Smooth muscle cell (in vitro differentiated cells): ENCODE data around the gene ZNF358. TPM values are rescaled to one million over a fixed set of nuclear protein-coding genes. Genes with fewer than 3 reads are reported as not detected.

Experiments
- DNase-seq: peaks from one replicate; lab custom pipeline; 2025; ENCODE audit not compliant: unreplicated experiment; lab: John Stamatoyannopoulos, UW
- H2AFZ ChIP-seq: fragments of 200-600 bp; sonication (generic); 2 replicates; pipeline ENCODE4 v1.6.0; 2016; ENCODE audit warnings: antibody characterized with exemption, low read depth, mild to moderate bottlenecking
- H3F3A ChIP-seq: fragments of 200-600 bp; sonication (generic); 2 replicates; pipeline ENCODE4 v1.6.0; 2017; ENCODE audit warnings: antibody characterized with exemption, low read depth
- H3K27ac ChIP-seq: fragments of 200-600 bp; sonication (generic); 2 replicates; pipeline ENCODE4 v1.5.1; 2016; ENCODE audit warnings: low read depth, mild to moderate bottlenecking
- H3K27me3 ChIP-seq: fragments of 200-600 bp; sonication (generic); 2 replicates; pipeline ENCODE4 v1.6.1; 2016; ENCODE audit warnings: low read depth, mild to moderate bottlenecking
- H3K36me3 ChIP-seq: fragments of 200-600 bp; sonication (generic); 2 replicates; pipeline ENCODE4 v1.5.1; 2016; ENCODE audit warnings: low read depth
- H3K4me1 ChIP-seq: fragments of 200-600 bp; sonication (generic); 2 replicates; pipeline ENCODE4 v1.5.1; 2016; ENCODE audit warnings: low read depth
- H3K4me2 ChIP-seq: fragments of 200-600 bp; sonication (generic); 2 replicates; pipeline ENCODE4 v1.6.0; 2016; ENCODE audit warnings: mild to moderate bottlenecking
- H3K4me3 ChIP-seq: fragments of 200-600 bp; sonication (generic); 2 replicates; pipeline ENCODE4 v1.5.1; 2016; ENCODE audit warnings: mild to moderate bottlenecking
- H3K79me2 ChIP-seq: fragments of 200-600 bp; sonication (generic); 2 replicates; pipeline ENCODE4 v1.6.0; 2016; ENCODE audit warnings: low read depth, mild to moderate bottlenecking
- H3K9ac ChIP-seq: fragments of 200-600 bp; sonication (generic); 2 replicates; pipeline ENCODE4 v1.6.0; 2016; ENCODE audit warnings: low read depth
- H3K9me3 ChIP-seq: fragments of 200-600 bp; sonication (generic); replicated peaks from 2 replicates; pipeline ENCODE4 v1.5.1; 2016; ENCODE audit warnings: low read depth
- H4K20me1 ChIP-seq: fragments of 200-600 bp; sonication (generic); 2 replicates; pipeline ENCODE4 v1.6.0; 2016; ENCODE audit warnings: low read depth
- CTCF ChIP-seq: fragments of 200-600 bp; sonication (generic); IDR thresholded peaks from 2 replicates; pipeline ENCODE4 v1.5.1; 2017; ENCODE audit warnings: borderline replicate concordance, mild to moderate bottlenecking, antibody characterized with exemption; ENCODE audit not compliant: insufficient read depth, poor library complexity, severe bottlenecking
- WGBS: methylation state at CpG from one replicate; pipeline ENCODE4 v1.1.7; 2016; ENCODE audit warnings: low lambda C conversion rate; 5-methylcytosine and 5-hydroxymethylcytosine counted together
- polyA plus RNA-seq: library from polyadenylated mRNA; unstranded; fragments of >200 nt; fragmentation: Nextera tagmentation; extraction: Ambion mirVana; gene quantifications from 2 replicates; pipeline ENCODE4 v1.2.1, GENCODE V29; 2016
- small RNA-seq: library from RNA; depleted of rRNA; stranded (forward); fragments of <200 nt; gene quantifications from one replicate; pipeline ENCODE3, GENCODE V24; 2014
- total RNA-seq: library from RNA; depleted of rRNA; stranded (reverse); fragments of >200 nt; gene quantifications from 2 replicates; pipeline ENCODE4 v1.2.3, GENCODE V29; 2014

The ZNF358 gene
- total and polyA plus RNA-seq, 2 experiments from 2014 or later, result 40.8 to 67.2 TPM

GRCh38 chr19:7564866-7565265, 49.0 kb downstream of the ZNF358 start:
- H3K9me3 ChIP-seq, result no peaks in the 10 kb centered on the region
- DNase-seq, result no peak
- no peaks in the 10 kb centered on the region for H3K79me2 ChIP-seq
- H3F3A ChIP-seq, result no peaks in the 10 kb centered on the region
- H2AFZ ChIP-seq, result no peak overlapping the region
- no peaks in the 10 kb centered on the region for H3K27me3 ChIP-seq
- no peak for TF ChIP-seq CTCF
- H3K36me3 ChIP-seq, result no peaks in the 10 kb centered on the region
- H3K27ac ChIP-seq, result no peak overlapping the region
- no peaks in the 10 kb centered on the region for H4K20me1 ChIP-seq
- no peaks in the 10 kb centered on the region for H3K4me1 ChIP-seq
- H3K4me3 ChIP-seq, result no peak overlapping the region
- H3K4me2 ChIP-seq, result no peak overlapping the region
- H3K9ac ChIP-seq, result no peak overlapping the region
- WGBS, result 93% methylated on average over 4 of the region's 4 CpGs

- 77% methylated on average over 5 of the region's 5 CpGs for WGBS
- Histone ChIP-seq H2AFZ (no peak overlapping the region), H3K9me3 (no peaks in the 10 kb centered on the region), H3K79me2 (no peaks in the 10 kb centered on the region), H3K27ac (no peak overlapping the region), H3K4me2 (no peak overlapping the region), H3F3A (no peaks in the 10 kb centered on the region), H3K27me3 (no peaks in the 10 kb centered on the region), H3K36me3 (no peaks in the 10 kb centered on the region), H3K9ac (no peak overlapping the region), H3K4me3 (no peak overlapping the region), H4K20me1 (no peaks in the 10 kb centered on the region), H3K4me1 (no peaks in the 10 kb centered on the region)
- TF ChIP-seq CTCF, result no peak
- no peak for DNase-seq
These were observed 49.4 kb downstream of the ZNF358 start for GRCh38 chr19:7565332-7565731.

Small RNA genes lying within 50 kb of the gene (small RNA-seq; reads per million reads assigned to genes)
- not detected for gene AC008878.2

Other genes with a start within 250 kb of the ZNF358 start
- gene INSR, start 221.7 kb upstream of the ZNF358 start, total RNA-seq, result 8.5 and 12.7 TPM in 2 replicates
- gene INSR, start 221.7 kb upstream of the ZNF358 start, polyA plus RNA-seq, result 2.8 and 3.9 TPM in 2 replicates
- gene ARHGEF18, start 167.2 kb upstream of the ZNF358 start, total RNA-seq, result 18.0 and 24.0 TPM in 2 replicates
- 18.8 and 26.0 TPM in 2 replicates for gene ARHGEF18, start 167.2 kb upstream of the ZNF358 start, polyA plus RNA-seq
- gene PEX11G, start 27.1 kb upstream of the ZNF358 start, total RNA-seq, result 3.8 TPM in 1 of 2 replicates, not detected in the other
- 4.3 and 6.4 TPM in 2 replicates for gene PEX11G, start 27.1 kb upstream of the ZNF358 start, polyA plus RNA-seq
- gene MCOLN1, start 6.5 kb downstream of the ZNF358 start, total RNA-seq, result 5.5 and 9.8 TPM in 2 replicates
- 19.2 and 35.2 TPM in 2 replicates for gene MCOLN1, start 6.5 kb downstream of the ZNF358 start, polyA plus RNA-seq
- 40.7 and 55.6 TPM in 2 replicates for gene PNPLA6, start 19.6 kb downstream of the ZNF358 start, total RNA-seq
- gene PNPLA6, start 19.6 kb downstream of the ZNF358 start, polyA plus RNA-seq, result 22.3 and 40.0 TPM in 2 replicates
- 1.5 and 1.8 TPM in 2 replicates for gene CAMSAP3, start 79.8 kb downstream of the ZNF358 start, total RNA-seq
- 1.4 and 10.7 TPM in 2 replicates for gene CAMSAP3, start 79.8 kb downstream of the ZNF358 start, polyA plus RNA-seq
- 26.9 and 36.3 TPM in 2 replicates for gene XAB2, start 113.4 kb downstream of the ZNF358 start, total RNA-seq
- 26.9 and 34.2 TPM in 2 replicates for gene XAB2, start 113.4 kb downstream of the ZNF358 start, polyA plus RNA-seq
- gene PET100, start 113.7 kb downstream of the ZNF358 start, total RNA-seq, result 14.5 and 22.1 TPM in 2 replicates
- gene PET100, start 113.7 kb downstream of the ZNF358 start, polyA plus RNA-seq, result 354 and 386 TPM in 2 replicates
- not detected in 2 replicates for gene PCP2, start 117.6 kb downstream of the ZNF358 start, total RNA-seq
- gene PCP2, start 117.6 kb downstream of the ZNF358 start, polyA plus RNA-seq, result 0.35 and 0.56 TPM in 2 replicates
- 11.6 and 17.8 TPM in 2 replicates for gene STXBP2, start 121.0 kb downstream of the ZNF358 start, total RNA-seq
- gene STXBP2, start 121.0 kb downstream of the ZNF358 start, polyA plus RNA-seq, result 32.7 and 67.2 TPM in 2 replicates
- gene RETN, start 152.9 kb downstream of the ZNF358 start, total RNA-seq, result not detected in 2 replicates
- gene RETN, start 152.9 kb downstream of the ZNF358 start, polyA plus RNA-seq, result not detected in 2 replicates
- gene MCEMP1, start 161.0 kb downstream of the ZNF358 start, total RNA-seq, result not detected in 2 replicates
- gene MCEMP1, start 161.0 kb downstream of the ZNF358 start, polyA plus RNA-seq, result not detected in 2 replicates
- gene TRAPPC5, start 164.7 kb downstream of the ZNF358 start, total RNA-seq, result 61.4 and 61.8 TPM in 2 replicates
- gene TRAPPC5, start 164.7 kb downstream of the ZNF358 start, polyA plus RNA-seq, result 166 and 174 TPM in 2 replicates
- not detected in 2 replicates for gene FCER2, start 186.0 kb downstream of the ZNF358 start, total RNA-seq
- not detected in 2 replicates for gene FCER2, start 186.0 kb downstream of the ZNF358 start, polyA plus RNA-seq
- not detected in 2 replicates for gene CLEC4G, start 216.0 kb downstream of the ZNF358 start, total RNA-seq
- not detected in 2 replicates for gene CLEC4G, start 216.0 kb downstream of the ZNF358 start, polyA plus RNA-seq
- not detected in 2 replicates for gene CD209, start 231.4 kb downstream of the ZNF358 start, total RNA-seq
- not detected in 2 replicates for gene CD209, start 231.4 kb downstream of the ZNF358 start, polyA plus RNA-seq
- gene CLEC4M, start 247.1 kb downstream of the ZNF358 start, total RNA-seq, result not detected in 2 replicates
- gene CLEC4M, start 247.1 kb downstream of the ZNF358 start, polyA plus RNA-seq, result not detected in 2 replicates